Left renal cortex interstitium (tissue), 4 donors: ENCODE measurements around the gene POLQ. TPM values are rescaled to one million over a fixed set of nuclear protein-coding genes. Genes with fewer than 3 reads are reported as not detected.
"Not testable (repeated sequence)": the region's sequence is repeated elsewhere in the genome, so short reads cannot be mapped to it uniquely, and the experiment has no call there.

ENCODE experiments used
- DNase-seq, 4 donors: peaks; one replicate each; pipeline ENCODE4 v3.0.0-alpha.2; 2013; ENCODE audit warnings: low read depth in 4 of 4, low spot score in 2 of 4, missing footprints in 1 of 4
- polyA plus RNA-seq, 4 donors: library from polyadenylated mRNA; unstranded; fragments of 120-200 nt; gene quantifications; one replicate each; pipeline ENCODE4 v1.2.1, GENCODE V29; 2013; ENCODE audit not compliant: insufficient read length in 4 of 4

The POLQ gene
- polyA plus RNA-seq, result 1 to 10 TPM; 4.7 to 7.9 (median 6.6) TPM

DNA sequence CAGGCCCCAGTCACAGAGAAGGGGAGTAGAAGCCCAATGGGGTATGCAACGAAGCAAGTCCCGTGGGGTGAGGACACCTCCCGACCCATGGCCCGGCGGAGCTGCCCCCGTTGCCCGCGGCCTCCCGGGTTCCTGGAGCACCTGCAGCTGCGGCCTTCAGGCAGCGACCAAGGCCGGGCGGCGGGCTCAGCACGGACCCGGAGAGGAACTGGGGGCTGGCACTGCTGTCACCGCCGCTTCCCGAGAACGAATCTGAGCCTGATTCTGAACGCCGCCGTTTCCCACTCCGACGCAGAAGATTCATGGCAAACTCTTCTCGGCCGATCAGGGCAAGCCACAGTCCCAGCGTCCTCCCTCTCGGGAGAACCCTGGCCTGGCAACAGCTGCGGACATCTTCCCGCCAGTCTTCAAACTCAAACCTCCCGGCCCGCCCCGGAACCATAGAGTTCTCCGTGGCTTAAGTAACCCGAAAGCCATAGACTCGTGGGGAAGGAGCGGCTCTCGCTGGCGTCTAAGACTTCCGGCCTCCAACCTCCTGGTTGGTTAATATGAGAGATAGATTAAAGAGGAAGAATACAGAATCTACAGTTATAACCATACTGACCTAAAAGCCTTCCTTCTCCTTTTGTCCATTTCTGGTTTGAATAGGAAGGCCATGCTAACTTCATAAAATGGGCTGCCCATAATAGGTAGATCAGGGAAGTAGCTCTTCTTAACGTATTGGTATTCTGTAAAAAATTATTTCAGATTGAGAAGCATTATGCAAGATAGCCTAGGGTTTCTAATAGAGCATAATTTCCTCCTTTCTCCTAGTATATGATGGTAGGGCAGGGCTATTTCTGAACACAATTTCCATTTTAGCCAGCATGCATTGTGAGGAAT, at the start of gene POLQ:
Gene POLQ, minus strand, starts transcription at position 415 of the 882 bp plus-strand sequence. Its CDS starts 111 bp downstream, at position 304.
- peak; percentile 68 to 93 (median 80) for DNase-seq

DNA sequence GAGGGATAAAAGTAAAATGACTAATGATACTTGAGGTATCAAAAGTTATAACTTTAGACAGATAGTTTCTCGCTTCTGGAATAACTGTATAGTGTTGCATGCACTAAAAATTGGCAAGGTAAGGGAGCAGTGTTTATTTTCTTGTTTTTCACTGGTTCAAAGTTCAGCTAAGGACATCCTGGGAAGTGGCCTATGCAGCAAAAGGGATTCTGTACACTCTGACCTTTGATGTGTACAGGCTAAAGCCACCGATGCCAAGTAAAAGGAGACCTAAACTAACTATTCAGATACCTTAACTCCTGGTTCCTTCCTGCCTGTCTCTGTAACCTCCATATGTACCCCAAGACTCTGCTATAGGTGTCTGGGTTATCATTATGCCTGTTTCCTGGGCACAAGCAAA, 49.1 kb upstream of the POLQ start:
- no peak for DNase-seq

DNA sequence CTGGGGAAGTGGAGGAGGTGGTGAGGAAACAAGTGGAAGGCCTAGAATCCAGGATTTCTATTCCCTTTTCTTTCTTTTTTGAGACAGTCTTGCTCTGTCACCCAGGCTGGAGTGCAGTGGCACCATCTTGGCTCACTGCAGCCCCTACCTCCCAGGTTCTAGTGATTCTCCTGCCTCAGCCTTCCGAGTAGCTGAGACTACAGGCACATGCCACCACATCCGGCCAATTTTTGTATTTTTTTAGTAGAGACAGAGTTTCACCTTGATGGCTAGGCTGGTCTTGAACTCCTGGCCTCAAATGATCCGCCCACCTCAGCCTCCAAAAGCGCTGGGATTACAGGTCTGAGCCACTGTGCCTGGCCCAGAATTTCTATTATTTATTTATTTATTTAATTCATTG, 48.0 kb upstream of the POLQ start:
- not testable (repeated sequence) for DNase-seq

DNA sequence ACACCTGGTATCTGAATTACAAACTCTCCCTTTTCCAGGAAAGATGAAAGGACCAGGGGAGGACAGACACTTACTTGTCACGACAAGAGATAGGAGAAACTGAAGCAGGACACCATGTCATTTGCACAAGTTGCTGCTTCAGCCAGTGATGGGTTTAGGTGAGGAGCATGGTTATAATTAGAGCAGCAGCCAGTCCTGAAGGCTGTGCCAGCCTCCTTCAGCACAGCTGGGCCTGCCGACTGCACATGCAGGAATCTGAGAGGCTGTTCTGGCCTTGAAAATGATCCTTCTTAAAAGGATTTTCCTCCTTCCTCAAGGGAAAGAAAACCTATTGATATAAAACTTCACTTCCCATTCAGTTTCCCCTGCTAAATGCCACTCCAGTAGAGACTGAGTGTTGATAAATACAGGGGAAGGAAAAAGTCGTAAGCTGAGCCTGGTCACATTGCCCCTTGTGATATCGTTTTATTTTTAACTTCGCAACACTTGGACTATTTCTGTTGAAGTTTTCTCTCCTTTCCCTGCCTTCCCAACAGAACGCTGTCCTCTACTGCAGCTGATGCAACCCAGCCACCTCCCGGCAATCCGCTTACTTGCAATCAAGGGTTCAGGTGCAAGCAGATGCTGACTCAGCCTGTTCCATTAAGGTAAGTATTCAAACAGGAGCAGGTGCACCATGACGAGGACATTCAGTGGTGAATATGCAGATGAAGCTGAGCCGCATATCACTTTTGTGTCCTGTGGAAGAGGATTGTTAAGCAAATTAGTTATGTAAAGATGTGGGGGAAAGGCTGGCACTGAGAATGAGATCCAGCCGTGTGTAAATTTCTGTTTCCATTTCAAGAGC, 47.3 kb upstream of the POLQ start, which contains the start of gene FBXO40:
Gene FBXO40, plus strand, starts transcription at position 524 of the 847 bp plus-strand sequence. CDS start 27,197 bp downstream, outside the sequence.
- DNase-seq, result no peak

DNA sequence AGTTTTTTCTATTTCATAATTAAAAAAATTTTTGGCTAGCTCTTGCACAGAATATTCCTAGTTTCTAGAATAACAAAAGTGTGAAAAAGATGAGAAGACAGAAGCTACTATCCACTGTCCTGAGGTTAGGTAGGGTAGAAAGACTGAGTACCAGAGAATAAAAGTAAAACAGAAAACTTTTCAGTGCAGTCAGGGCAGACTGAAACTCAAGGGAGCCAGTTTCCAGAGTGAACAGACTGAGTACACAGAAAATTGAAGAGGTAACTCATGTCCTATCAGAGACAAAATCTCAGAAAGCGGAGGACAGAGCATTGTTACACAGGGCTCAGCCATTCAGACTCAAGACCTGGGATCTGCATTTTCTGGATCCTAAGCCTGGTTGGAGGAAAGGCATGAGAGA, 38.6 kb upstream of the POLQ start:
- DNase-seq, result no peak

DNA sequence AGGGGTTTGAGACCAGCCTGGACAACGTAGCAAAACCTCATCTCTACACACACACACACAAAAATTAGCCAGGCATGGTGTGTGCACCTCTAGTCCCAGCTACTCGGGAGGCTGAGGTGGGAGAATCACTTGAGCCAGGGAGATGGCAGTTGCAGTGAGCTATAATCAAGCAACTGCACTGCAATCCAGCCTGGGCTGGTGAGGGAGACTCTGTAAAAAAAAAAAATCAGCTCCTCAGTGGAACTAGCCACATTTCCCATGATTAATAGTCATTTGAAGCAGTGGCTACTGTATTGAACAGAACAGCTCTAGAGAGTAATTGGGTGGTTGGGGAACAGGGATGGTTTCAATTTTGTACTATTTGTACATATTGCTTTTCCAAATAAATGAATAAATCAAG, 35.9 kb upstream of the POLQ start:
- no peak for DNase-seq

DNA sequence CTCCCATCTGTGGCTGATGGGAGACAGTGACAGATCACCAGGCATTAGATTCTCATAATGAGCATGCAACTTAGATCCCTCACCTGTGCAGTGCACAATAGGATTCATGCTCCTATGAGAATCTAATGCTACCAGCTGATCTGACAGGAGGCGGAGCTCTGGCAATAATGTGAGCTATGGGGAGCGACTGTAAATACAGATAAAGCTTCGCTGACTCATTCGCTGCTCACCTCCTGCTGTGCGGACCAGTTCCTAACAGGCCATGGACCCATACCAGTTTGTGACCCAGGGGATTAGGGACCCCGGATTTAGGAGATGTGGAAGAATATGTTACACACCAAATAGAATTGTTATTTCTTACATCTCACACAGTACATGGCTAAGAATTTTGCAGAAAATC, 28.7 kb upstream of the POLQ start:
- DNase-seq, result no peak

DNA sequence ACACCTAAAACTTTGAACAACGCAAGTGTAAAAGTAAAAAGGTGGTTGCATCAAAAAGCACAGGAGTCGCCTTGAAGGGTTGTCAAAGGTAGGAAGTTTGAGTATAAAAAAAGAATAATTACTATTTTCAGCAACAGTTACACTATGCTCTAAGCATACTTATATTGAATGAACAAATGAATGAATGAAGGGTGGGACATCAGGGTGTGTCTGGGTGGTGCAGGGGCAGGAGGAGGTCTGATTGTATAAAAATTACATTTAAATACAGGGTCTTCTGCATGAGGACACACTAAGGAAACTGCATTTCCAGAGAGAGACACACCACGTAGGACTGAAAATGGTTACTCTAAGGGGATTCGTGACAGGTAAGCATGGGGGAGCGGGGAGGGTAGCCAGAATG, 21.9 kb upstream of the POLQ start, which contains the start of gene ARGFX:
Gene ARGFX, plus strand, starts transcription at position 301 of the 400 bp plus-strand sequence. CDS start 2,765 bp downstream, outside the sequence.
- DNase-seq, result no peak

DNA sequence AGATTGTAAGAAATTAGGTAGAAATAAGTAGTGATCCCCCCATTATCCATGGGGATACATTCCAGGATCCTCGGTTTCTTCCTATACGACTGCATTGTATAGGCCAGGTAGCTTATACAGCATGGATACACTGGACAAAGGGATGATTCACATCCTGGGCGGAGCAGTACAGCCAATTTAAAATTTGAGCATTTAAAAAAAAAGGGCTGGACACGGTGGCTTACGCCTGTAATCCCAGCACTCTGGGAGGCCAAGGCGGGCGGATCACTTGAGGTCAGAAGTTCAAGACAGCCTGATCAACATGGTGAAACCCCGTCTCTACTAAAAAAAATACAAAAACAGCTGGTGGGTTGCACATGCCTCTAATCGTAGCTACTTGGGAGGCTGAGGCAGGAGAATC, 21.0 kb upstream of the POLQ start:
- no peak for DNase-seq

DNA sequence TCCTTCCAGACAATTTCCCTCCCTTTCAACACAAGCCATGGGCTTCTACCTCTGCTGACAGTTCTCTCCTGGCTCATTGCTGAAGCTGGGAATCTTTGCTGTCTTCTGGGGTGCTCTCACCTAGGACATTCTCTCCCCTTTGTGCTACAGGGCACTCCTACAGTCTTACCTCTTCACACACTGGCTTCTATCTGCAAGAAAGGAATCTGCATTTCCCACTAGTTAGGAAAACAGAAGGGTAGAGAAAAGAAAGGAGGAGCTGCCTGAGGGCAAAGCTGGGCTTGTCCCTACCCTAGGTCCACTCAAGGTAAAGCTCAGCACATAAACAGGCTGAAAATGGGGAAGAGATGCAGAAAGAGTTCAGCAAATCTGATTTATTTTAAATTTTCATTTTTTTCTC, 16.4 kb upstream of the POLQ start:
- no peak for DNase-seq

DNA sequence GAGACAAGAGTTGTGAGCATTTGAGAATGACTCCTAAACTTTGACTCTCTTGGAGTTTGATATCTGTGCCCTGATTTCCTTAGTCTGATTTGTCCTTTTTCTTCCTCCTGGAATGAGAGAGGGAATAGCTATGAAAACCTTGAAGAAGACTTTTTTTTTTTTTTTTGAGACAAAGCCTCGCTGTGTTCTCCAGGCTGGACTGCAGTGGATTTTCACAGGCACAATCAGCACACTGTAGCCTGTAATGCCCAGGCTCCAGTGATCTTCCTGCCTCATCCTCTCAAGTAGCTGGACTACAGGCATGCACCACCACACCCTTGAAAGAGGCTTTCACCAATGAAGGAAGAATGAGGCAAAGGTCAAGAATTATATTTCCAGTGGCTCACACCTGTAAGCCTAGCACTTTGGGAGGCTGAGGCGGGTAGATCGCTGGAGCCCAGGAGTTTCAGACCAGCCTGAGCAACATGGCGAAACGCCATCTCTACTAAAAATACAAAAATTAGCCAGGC, 11.7 kb upstream of the POLQ start:
- DNase-seq, result no peak

DNA sequence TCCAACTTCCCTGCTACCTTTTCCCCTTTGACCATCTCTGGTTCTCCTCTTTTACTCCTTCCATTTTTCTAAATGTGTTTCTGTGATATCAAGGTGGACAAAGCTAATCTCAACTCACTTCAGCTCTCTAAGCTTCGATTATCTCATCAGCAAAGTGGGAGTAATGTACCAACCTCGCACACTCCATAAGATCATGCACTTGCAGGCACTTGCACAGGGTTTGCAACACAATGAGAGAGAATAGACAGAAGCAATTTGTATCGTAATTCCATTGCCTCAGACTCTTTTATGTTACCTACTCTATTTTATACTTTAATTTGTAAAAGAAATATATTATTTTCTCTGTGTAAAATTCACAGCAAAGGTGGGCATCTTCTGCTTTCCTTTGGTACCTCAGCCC, 7.0 kb upstream of the POLQ start:
- no peak for DNase-seq

DNA sequence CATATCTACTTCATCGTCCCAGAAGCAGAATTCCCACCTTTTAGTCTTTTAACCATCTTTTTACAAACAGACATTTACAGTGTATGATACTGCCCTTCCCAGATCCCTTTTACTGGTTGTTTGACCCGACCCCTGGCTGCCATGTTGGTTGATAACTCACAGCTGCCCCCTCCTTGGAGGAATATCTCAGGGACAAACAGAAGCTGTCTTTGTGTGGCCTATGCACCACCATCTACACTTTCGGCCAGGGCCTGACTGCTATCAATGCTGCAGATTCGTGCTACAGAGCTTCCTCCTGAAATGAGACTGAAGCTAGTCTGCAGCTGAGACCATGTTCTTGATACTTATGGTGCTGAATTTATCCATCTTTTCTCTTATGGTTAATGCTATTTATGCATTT, 6.6 kb upstream of the POLQ start:
- no peak for DNase-seq

DNA sequence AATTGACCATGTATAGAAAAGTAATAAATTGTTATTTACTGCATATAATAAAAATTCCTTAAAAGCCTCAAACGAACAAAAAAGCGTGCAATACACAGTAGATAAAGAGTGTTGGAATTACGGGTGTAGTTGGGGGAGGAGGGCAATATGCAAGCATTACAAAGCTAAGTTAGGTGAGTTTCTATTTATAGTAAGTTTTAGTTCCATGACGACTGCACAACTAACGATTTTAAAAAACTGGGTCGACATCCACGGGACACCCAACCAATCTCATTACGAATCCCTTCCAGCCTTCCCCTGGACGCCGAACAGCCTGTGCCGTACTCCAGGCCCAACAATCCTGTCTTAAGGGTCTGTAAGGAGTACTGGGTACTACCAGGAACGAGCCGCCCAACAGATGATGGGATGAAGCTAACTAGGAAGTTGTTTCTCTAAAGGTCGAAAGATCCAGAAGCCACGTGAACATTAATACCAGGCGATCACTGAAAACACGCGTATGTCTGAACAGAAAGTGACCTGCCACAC, 677 bp downstream of the POLQ start:
- peak in 1 of 4 donors; percentile 17 for DNase-seq

DNA sequence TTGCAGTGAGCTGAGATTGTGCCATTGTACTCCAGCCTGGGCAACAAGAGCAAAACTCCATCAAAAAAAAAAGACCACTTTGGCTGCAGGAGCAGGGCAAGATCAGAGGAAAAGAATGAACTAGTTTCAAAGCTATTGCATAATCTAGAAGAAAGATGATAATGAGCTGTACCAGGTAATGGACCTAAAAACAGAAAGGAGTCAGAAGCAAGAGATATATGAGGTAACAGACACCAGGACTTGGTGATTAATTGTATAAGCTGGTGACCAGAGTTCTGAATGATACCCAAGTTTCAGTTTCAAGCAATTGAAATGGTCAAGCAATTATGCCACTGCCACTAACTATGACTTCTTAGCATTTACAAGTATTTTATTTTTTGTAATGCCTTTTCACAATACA, 2.9 kb downstream of the POLQ start:
- DNase-seq, result no peak

DNA sequence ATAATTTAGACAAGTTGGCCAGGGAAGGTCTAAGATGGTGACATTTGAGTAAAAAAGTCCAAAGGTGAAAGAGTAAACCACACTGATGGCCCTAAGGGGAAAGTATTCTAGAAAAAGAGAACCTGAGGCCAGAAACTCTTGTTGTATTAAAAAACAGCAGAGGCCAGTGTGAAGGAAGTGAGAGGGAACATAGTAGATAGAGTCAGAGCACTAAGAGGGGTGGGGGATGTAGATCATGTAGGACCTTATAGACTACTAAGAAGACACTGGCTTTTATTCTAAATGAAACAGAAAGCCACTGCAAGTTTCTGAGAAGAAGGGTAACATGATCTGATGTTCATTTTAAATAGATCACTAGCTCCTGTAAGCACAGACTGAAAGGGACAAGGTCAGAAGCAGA, 14.5 kb downstream of the POLQ start:
- DNase-seq, result no peak

DNA sequence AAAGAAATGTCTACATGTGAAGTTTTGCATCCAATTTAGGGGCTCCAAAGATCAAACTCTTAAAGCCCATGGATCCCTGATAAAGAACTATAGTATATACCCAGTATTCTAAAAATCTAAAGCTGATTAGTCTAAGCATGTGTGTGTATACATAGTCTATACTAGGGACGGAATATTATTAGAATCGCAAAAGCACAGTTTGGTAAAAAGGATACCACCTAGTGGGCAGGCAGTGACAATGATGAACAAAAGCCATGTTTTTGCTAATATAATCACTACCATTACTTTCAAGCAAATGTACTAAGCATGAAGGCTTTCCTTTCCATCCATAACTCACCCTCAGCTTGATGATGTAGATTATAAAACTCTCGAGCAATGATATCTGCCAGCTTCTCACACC, 16.5 kb downstream of the POLQ start:
- DNase-seq, result no peak

DNA sequence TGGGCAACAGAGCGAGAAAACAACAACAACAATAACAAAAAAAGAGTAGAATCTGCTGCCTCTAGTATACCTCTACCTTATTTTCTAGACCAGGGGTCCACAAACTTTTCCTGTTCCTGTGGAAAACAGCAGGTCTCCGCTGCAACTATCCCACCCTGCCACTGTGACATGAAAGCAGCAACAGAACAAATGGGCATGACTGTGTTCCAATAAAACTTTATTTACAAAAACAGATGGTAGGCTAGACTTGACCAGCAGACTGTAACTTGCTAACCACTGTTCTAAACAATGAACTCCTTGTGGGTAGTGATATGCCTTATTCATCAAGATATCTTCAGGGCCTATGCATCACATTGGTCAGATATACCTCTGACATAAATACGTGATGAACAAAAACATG, 25.3 kb downstream of the POLQ start:
- no peak for DNase-seq

DNA sequence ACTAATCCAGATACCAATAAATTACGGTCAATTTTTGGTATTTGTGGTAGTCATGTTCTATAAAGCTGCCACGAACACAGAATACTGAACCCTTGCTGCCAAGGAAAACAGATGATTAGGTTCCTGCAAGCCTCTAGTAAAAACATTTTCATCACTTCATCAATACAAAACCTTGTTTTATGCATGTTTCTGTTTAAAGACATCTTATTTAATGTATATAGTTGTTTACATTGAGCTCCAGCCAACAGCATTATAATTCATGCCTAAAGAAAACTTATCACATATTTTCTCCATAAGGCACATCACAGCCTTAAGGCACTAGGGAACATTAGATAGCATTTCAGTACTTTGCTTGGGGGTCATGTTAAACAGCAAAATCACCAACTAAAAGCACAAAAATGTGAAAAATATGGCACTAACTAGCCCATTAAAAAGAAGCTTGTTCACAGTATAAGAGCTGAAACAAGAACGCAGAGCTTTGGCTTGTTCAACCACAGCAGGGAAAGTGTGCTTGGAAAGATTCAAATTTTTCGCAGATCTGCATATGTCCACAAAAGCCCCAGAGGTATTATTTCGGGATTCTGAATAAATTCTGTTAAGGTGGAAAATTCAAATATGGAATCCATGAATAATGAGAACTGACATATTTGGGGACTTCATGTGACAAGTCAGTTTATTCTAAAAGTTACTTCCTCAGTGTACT, 27.7 kb downstream of the POLQ start:
- no peak for DNase-seq

DNA sequence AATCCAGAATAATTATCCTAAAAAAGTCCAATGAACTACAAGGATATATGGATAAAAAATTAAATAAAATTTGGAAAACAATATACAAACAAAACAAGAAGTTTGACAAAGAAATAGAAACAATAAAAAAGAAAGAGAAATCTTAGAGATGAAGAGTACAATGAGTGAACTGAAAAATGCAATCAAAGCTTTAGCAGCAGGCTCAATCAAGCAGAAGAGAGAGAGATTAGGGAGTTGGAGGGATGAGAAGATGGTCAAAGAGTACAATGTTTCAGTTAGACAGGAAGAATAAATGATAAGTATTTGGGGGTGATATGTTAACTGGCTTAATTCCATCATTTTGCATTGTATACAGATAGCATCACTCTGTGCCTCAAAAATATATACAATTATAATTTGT, 29.9 kb downstream of the POLQ start:
- DNase-seq, result no peak
